A673 (cell line): ENCODE measurements around the gene CIB2.

Source experiments
- EZH2 ChIP-seq: fragments of 200-600 bp; sonication (generic); IDR thresholded peaks from 2 replicates; pipeline ENCODE4 v1.6.1; 2017; ENCODE audit warnings: borderline replicate concordance, low read depth, mild to moderate bottlenecking, mixed read lengths, antibody characterized with exemption, low read length; ENCODE audit not compliant: poor library complexity, severe bottlenecking
- TF ChIP-seq, protein P1 (sequence below): fragments of 300-800, 200-600 bp; sonication (generic); conservative IDR thresholded peaks from 2 replicates; pipeline ENCODE4 v1.5.1; 2017; ENCODE audit warnings: low read depth, mild to moderate bottlenecking, antibody characterized with exemption, low read length, moderate library complexity, mixed read lengths

DNA sequence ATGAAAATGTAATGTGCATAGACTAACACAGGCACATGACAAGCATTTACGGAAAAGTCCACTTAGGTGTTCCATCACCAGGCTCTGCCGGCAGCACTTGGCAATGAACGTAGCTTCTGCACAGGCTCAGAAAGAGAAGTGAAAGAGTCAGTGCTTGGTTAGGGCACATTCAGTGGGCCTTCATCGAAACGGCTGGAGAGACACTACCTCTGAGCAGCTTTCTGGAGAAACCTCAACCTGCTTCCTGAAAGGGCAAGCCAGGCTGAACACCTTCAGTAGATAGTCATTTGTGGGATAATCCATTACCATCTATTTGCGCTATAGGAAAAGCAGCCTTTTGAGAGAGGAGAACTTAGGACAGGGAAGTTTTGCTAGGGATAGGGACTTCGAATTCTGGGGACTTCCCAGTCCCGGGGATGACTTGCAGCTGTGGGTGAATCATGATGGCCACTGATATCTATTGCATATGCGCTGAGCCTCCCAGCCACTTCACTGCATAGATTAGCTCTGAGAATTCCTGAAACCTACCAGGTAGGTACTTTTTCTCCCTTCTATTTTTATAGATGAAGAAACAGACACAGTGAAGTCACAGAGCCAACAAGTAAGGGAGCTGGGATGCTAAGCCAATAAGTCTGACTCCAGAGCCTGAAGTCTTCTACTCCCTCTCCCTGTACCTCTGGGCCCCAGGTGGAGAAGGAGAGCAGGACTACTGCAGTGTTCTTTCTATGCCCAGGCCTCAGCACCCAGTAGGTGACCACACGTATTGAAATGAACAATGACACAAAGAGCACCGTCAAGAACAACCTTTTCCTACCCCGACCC lies 43.1 kb downstream of the CIB2 start:
- TF ChIP-seq EZH2: no peak
- TF ChIP-seq, protein P1, sequence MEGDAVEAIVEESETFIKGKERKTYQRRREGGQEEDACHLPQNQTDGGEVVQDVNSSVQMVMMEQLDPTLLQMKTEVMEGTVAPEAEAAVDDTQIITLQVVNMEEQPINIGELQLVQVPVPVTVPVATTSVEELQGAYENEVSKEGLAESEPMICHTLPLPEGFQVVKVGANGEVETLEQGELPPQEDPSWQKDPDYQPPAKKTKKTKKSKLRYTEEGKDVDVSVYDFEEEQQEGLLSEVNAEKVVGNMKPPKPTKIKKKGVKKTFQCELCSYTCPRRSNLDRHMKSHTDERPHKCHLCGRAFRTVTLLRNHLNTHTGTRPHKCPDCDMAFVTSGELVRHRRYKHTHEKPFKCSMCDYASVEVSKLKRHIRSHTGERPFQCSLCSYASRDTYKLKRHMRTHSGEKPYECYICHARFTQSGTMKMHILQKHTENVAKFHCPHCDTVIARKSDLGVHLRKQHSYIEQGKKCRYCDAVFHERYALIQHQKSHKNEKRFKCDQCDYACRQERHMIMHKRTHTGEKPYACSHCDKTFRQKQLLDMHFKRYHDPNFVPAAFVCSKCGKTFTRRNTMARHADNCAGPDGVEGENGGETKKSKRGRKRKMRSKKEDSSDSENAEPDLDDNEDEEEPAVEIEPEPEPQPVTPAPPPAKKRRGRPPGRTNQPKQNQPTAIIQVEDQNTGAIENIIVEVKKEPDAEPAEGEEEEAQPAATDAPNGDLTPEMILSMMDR: no peak
